Smooth muscle cell of the coronary artery (primary cell): ENCODE measurements around the gene PASK. TPM values are rescaled to one million over a fixed set of nuclear protein-coding genes. Genes with fewer than 3 reads are reported as not detected.

Source experiments
- total RNA-seq: library from RNA; depleted of rRNA; stranded (reverse); fragments of >200 nt; gene quantifications from 2 replicates; pipeline ENCODE4 v1.2.3, GENCODE V29; 2014; ENCODE audit warnings: low replicate concordance

Gene PASK
- total RNA-seq, result 2.4 and 9.9 TPM in 2 replicates

DNA sequence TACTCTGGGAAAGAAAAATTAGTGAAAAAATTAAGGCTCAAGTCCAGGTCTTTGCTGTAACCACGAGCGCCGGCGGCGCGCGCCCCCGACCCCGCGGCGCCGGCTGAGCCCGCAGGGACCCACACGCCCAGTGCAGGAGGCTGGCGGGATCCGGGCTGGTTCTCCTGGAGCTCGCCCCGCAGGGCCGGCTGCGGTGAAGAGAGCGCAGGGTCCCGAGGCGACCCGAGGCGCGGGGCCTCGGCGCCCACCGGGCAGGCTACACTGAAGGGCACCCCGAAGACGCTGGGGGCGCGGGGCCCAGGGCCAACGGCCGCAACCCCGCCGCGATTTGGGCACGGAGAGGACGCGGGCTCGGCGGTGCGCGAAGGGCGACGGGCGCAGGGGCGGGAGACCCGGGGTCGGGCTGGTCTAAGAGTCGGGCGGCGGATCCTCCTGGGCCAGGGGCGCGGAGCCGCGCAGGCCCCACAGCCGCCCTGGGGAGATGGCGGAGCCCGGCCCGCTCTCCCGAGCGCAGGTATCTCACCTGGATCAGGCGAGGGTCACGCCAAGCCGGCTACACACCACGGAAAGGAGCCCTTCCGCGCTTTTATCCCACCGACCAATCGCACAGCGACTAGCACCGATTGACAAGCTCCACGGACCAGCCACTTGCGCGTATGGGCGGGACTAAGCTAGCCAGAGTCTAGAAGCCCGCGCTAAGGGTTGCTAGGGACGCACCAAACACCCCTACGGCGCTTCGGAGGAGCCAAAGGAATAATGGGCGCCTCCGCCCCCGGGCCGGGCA is at the start of gene PASK:
Gene PASK, minus strand, starts transcription at position 582 of the 784 bp plus-strand sequence. CDS start 6,440 bp downstream, outside the sequence.

DNA sequence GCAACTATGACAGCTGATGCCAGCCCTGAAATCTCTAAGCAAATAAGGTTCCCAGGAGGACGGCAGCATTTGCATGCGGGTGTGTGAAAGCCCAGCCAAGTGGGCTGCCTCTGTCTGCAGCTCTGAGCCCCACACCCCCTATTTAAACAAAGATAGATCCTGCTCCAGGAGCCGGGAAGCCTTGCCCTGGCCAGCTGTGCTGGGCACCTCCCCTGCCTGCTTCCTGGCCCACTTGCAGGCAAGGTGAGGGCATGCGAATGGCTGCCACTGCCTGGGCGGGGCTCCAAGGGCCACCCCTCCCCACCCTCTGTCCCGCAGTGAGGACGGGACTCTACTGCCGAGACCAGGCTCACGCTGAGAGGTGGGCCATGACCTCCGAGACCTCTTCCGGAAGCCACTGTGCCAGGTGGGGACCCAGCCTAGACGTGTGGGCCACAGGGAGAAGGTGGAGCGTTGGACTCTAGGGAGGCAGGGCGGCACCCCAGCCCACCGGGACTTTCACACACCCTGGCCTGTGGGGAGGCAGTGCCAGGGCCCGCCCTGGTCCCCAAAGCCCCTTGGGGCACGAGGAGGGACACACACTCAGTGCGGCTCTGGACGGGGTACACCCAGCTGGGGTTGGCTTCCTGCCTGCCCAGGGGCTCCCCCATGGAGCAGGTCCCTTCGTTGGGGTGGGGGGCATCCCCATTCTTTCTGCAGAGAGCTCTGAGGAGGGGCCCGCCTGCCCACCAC is 39.3 kb upstream of the PASK start, which contains the start of gene ANO7:
Gene ANO7, plus strand, starts transcription at position 317 of the 732 bp plus-strand sequence. CDS start 1,387 bp downstream, outside the sequence.

DNA sequence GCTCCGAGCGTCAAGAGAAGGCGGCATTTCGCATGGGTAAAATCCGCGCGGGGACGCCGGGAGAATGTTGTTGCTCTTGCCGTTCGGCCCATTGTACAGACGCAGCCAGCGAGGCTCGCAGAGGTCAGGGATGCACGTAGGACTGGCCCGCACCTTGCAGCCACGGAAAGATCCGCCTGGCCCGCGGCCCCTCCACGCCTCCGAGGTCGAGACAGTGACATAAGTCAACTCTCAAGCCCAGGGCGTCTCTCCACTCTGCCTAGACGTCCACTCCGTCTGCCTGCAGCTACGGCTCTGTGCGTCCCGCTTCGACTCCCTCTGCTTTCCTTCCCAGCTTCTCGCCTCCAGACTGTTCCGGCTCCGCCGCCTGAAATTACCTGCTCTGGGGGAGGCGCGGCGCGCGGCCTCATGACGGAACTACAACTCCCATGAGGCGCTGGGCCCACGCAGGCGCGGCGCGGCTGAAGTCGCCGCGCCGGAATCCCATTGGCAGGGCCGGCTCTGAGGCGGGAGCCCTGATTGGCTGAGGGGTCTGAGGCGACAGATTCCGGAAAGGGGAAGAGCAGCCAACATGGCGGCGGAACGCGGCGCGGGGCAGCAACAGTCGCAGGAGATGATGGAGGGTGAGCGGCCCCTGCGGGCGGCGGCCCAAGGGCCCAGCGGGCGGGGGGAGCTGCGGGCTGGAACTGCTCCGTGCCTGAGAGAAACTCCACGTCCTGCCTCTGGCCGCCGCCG is 820 bp upstream of the PASK start, which contains the start of gene PPP1R7:
Gene PPP1R7, plus strand, starts transcription at position 543 of the 735 bp plus-strand sequence. Its CDS starts 29 bp downstream, at position 572.

DNA sequence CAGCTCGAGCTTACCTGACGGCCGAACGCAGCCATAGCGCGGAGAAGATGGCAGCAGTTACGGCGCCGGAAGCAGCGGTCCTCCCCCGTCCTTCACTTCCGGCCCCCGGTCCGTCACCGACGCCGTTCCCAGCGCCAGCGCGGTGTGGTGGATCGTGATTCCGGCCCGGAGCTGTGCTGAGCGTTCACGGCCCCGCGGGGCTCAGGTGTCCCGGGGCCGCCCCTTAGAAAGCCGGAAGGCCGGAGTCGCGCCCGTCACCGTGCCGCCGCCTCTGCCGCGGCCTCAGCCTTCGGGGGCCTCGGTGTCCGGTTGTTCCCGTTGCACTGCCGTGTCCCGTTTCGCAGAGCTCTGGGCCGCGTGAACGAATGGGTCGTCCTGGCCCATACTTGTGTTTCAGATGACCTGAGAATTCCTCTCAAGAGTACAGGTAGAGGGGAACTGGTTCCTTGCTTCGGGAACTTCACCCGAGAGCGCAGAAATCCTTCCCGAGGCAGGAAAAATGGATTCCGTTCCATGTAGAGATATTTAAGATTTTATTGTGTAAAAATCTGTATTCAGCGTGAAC is 47.0 kb downstream of the PASK start, which contains the start of gene MTERF4:
Gene MTERF4, minus strand, starts transcription at position 49 of the 565 bp plus-strand sequence. Its CDS starts 14 bp downstream, at position 35.

Other genes starting within 250 kb of the PASK start
- 0.12 TPM in 1 of 2 replicates, not detected in the other for gene CROCC2, start 243.1 kb downstream of the PASK start, total RNA-seq
- gene SNED1, start 150.9 kb downstream of the PASK start, total RNA-seq, result 7.4 and 80.4 TPM in 2 replicates
- 24.9 and 73.7 TPM in 2 replicates for gene MTERF4, start 47.2 kb downstream of the PASK start, total RNA-seq
- gene PPP1R7, start 995 bp upstream of the PASK start, total RNA-seq, result 100 and 202 TPM in 2 replicates
- gene ANO7, start 39.2 kb upstream of the PASK start, total RNA-seq, result 0.12 and 0.23 TPM in 2 replicates
- 1,542 and 1,698 TPM in 2 replicates for gene HDLBP, start 166.2 kb upstream of the PASK start, total RNA-seq
- gene SEPTIN2, start 166.5 kb upstream of the PASK start, total RNA-seq, result 425 and 506 TPM in 2 replicates
- gene FARP2, start 206.8 kb upstream of the PASK start, total RNA-seq, result 34.5 and 53.9 TPM in 2 replicates